ENCODE data around the gene COMT.
A peak's percentile ranks its signal among the peaks of the same experiment; 100 is the strongest.

The COMT gene

GRCh38 chr22:19962246-19962908 lies 20.8 kb downstream of the COMT start:
- no peak overlapping the region for H2AFZ ChIP-seq (ENCODE audit: low read length)
- no peak overlapping the region for H3K4me3 ChIP-seq (ENCODE audit: low read length, poor library complexity, severe bottlenecking)
- H3K9me2 ChIP-seq (replicated peaks; ENCODE audit: low read depth, low read length) = no peaks in the 10 kb centered on the region
- H3K27me3 ChIP-seq (ENCODE audit: insufficient read depth, low read length, poor library complexity, severe bottlenecking) = no peaks in the 10 kb centered on the region
- H3K9ac ChIP-seq (ENCODE audit: low read depth, low read length, poor library complexity, severe bottlenecking) = no peak overlapping the region
- no peaks in the 10 kb centered on the region for H3K79me2 ChIP-seq (ENCODE audit: insufficient read depth, low read length)
- H3K4me2 ChIP-seq (ENCODE audit: low read depth, low read length, poor library complexity, severe bottlenecking) = no peak overlapping the region
- H4K20me1 ChIP-seq (ENCODE audit: insufficient read depth, low read length, poor library complexity, severe bottlenecking) = peaks cover 5% of the 10 kb centered on the region
- peak; percentile 71 for TF ChIP-seq CTCF (conservative IDR thresholded peaks at IDR 0.05; ENCODE audit: low read length)
- TF ChIP-seq EZH2phosphoT487 (IDR thresholded peaks at IDR 0.05; ENCODE audit: borderline replicate concordance) = no peak
- H3F3A ChIP-seq (ENCODE audit: low read depth) = no peaks in the 10 kb centered on the region
- no peaks in the 10 kb centered on the region for H3K9me3 ChIP-seq (ENCODE audit: insufficient read depth, low read depth, low read length)
- peaks cover 17% of the 10 kb centered on the region; the same call in 1 of the 2 replicates for H3K36me3 ChIP-seq (ENCODE audit: insufficient read depth, low read length)
- H3K4me1 ChIP-seq (ENCODE audit: insufficient read depth, low read length, poor library complexity, severe bottlenecking) = no peaks in the 10 kb centered on the region

- Histone ChIP-seq H3K4me2 (ENCODE audit: low read depth, low read length, poor library complexity, severe bottlenecking) (no peak overlapping the region), H3K36me3 (ENCODE audit: insufficient read depth, low read length) (peaks cover 23% of the 10 kb centered on the region; the same call in 1 of the 2 replicates), H3F3A (ENCODE audit: low read depth) (no peaks in the 10 kb centered on the region), H3K4me1 (ENCODE audit: insufficient read depth, low read length, poor library complexity, severe bottlenecking) (no peaks in the 10 kb centered on the region), H3K9me2 (replicated peaks; ENCODE audit: low read depth, low read length) (no peaks in the 10 kb centered on the region), H3K9me3 (ENCODE audit: insufficient read depth, low read depth, low read length) (no peaks in the 10 kb centered on the region), H4K20me1 (ENCODE audit: insufficient read depth, low read length, poor library complexity, severe bottlenecking) (peaks cover 5% of the 10 kb centered on the region), H3K27me3 (ENCODE audit: insufficient read depth, low read length, poor library complexity, severe bottlenecking) (no peaks in the 10 kb centered on the region), H3K9ac (ENCODE audit: low read depth, low read length, poor library complexity, severe bottlenecking) (no peak overlapping the region), H2AFZ (ENCODE audit: low read length) (no peak overlapping the region), H3K4me3 (ENCODE audit: low read length, poor library complexity, severe bottlenecking) (no peak overlapping the region), H3K79me2 (ENCODE audit: insufficient read depth, low read length) (no peaks in the 10 kb centered on the region)
- TF ChIP-seq EZH2phosphoT487 (IDR thresholded peaks at IDR 0.05; ENCODE audit: borderline replicate concordance) = no peak
- no peak for TF ChIP-seq CTCF (conservative IDR thresholded peaks at IDR 0.05; ENCODE audit: low read length)
Observed at GRCh38 chr22:19962909-19963806, 21.6 kb downstream of the COMT start.

GRCh38 chr22:19963863-19964642 lies 22.5 kb downstream of the COMT start:
- no peaks in the 10 kb centered on the region for H3K9me2 ChIP-seq (replicated peaks; ENCODE audit: low read depth, low read length)
- H4K20me1 ChIP-seq (ENCODE audit: insufficient read depth, low read length, poor library complexity, severe bottlenecking) = peaks cover 5% of the 10 kb centered on the region
- H3K4me3 ChIP-seq (ENCODE audit: low read length, poor library complexity, severe bottlenecking) = no peak overlapping the region
- H3F3A ChIP-seq (ENCODE audit: low read depth) = no peaks in the 10 kb centered on the region
- H3K4me2 ChIP-seq (ENCODE audit: low read depth, low read length, poor library complexity, severe bottlenecking) = no peak overlapping the region
- no peak overlapping the region for H3K9ac ChIP-seq (ENCODE audit: low read depth, low read length, poor library complexity, severe bottlenecking)
- H3K9me3 ChIP-seq (ENCODE audit: insufficient read depth, low read depth, low read length) = no peaks in the 10 kb centered on the region
- H3K36me3 ChIP-seq (ENCODE audit: insufficient read depth, low read length) = peaks cover 23% of the 10 kb centered on the region; the same call in 1 of the 2 replicates
- H3K27me3 ChIP-seq (ENCODE audit: insufficient read depth, low read length, poor library complexity, severe bottlenecking) = no peaks in the 10 kb centered on the region
- TF ChIP-seq CTCF (conservative IDR thresholded peaks at IDR 0.05; ENCODE audit: low read length) (no peak), EZH2phosphoT487 (IDR thresholded peaks at IDR 0.05; ENCODE audit: borderline replicate concordance) (no peak)
- H3K4me1 ChIP-seq (ENCODE audit: insufficient read depth, low read length, poor library complexity, severe bottlenecking) = no peaks in the 10 kb centered on the region
- H2AFZ ChIP-seq (ENCODE audit: low read length) = no peak overlapping the region
- H3K79me2 ChIP-seq (ENCODE audit: insufficient read depth, low read length) = no peaks in the 10 kb centered on the region

Measured in Loucy (cell line).